ENCODE data around the gene SCN4B.

Gene SCN4B

GRCh38 chr11:118149493-118149892, 3.1 kb downstream of the SCN4B start:
- no peak for DNase-seq

DNA sequence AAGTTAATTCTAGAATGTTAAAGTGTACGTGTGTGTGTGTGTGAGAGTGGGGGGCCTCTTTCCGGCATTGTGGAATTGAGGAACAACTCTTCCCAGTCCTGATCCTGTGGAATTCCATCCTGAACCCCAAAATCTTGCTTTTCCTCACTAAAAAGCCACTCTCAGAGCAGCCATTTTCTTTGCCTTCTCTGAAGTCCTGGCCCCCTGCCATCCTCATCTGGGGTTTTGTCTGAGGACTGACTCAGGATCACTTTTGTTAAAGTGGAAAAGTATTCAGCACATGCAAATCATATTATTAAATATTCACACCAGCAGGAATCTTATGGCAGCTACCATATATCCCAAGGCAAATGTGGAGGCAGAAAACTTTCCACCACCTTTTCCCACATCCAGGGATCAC, 3.8 kb downstream of the SCN4B start:
- no peak for DNase-seq

GRCh38 chr11:118148240-118148639, 4.4 kb downstream of the SCN4B start:
- no peak for DNase-seq

DNA sequence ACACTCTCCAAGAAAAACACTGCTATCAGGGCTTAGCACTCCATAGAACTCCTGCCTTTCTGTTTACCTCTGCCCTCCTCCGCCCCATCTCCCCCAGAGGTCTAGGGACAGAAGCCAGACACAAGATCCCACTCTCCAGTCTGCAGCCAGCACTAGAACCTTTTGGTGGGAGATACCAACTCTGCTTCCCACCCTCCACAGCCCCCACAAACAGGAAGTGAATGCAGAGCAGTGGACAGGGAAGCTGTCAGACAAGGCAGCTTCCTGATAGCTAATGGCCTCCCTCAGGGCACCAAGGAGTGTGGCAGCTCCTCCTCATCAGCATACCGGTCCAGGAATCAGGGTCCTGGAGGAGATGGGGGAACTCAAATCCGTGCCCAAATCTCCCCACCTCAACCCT, 5.1 kb downstream of the SCN4B start:
- no peak for DNase-seq

DNA sequence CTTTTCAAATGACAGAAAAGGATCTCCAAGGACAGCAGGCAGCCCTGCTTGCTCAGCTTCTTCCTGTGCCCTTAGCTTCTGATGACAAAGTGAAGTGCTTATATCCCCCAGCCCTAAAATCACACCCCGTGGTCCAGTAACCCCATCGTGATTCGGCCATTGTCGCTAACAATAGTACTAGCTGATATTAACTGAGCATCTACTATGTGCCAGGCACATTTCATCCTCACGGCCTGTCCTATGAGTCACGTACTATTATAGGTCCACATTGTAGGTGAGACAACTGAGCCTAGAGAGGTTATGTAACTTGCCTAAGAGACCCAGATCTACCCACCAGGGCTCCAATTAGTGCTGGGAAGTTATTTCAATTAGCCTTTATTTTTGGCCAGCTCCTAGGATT, 6.1 kb downstream of the SCN4B start:
- DNase-seq: no peak

DNA sequence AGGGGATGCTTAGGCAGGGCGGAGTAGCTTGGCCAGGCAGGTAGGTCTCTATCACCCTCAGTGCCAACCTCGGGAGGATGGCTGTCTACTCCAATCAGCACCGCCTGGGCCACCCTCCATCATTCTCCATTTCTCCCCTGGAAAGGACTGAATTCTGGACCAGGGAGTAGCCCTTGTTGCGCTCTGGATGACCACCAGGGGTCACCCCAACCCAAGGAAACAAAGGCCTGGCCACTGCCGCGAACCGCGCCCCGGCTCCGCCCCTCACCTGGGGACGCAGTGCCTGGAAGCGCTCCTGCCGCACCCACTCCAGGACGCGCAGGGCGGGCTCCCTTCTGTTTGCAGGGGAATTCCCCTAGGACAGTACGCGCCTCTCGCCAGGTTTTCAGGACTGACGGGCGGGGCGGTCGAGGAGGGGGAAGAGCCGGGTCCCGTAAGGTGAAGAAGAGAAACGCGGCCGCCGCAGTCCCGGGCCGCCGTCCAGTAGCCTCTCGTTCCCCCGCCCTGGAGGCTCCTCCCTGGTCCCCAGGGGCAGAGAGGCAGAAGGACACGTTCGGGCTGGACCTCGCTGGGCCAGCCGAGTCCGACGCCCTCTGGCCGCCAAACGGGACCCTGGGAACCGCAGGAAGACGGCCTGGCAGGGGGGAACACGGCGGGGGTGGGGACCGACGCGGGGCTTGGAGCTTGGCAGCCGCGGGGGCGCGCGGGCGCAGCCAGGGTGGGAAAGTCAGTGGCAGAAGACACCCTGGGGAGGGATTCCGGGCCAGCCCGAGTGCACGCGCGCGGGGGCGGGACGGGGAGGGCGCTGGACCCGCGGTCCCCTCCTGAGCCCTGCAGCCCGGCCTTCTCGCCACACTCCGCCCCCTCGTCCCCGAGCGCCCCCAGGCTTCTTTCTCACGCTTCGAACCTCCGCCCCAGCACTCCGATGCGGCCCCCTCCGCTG, 7.1 kb downstream of the SCN4B start:
- peak; percentile 95 to 96 for DNase-seq

DNA sequence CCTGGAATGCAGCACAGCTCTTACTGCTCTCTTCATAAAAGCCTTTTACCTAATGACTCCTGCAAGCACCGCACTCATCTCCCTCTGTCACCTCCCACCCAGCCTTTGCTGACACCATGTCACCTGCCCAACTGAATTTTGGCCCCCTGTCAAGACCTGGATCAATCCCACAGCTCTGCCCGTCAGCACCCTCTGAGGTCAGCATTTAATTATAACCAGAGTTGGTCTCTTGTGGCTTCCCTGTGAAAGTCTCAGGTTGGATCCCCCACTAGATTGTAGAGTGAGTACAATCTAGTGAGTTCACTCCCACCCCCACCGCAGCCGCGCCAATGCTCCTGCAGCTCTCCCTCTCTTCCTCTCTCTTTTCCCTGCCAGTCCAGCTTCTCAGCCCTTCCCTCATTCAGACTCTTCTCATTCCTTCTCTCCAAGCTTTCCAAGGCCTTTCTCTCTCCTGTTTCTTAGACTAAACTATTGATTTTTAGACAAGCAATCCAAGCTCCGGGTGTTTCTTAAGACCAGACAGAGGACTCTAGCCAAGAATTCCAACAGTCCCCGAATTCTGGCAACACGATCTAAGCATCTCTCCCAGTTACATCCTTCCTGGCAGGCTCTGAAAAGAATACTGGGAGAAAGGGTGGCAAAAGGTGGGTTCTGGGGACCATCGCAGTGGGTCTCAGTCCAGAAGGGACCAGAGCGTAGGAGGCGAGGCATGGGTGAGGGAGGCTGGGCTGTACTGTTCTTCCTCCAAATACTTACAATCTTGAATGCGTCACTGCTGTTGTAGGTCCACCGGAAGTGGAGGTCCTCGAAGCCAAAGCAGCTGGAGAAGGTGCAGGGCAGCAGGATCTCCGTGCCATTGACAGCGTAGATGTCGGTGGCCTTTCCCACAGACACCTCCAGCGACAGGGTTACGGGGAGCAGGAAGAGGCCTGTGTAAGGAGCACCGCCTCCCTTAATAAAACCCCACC, 8.0 kb downstream of the SCN4B start:
- DNase-seq: no peak

- no peak for DNase-seq
These were observed 8.9 kb downstream of the SCN4B start for GRCh38 chr11:118143661-118144185.

DNA sequence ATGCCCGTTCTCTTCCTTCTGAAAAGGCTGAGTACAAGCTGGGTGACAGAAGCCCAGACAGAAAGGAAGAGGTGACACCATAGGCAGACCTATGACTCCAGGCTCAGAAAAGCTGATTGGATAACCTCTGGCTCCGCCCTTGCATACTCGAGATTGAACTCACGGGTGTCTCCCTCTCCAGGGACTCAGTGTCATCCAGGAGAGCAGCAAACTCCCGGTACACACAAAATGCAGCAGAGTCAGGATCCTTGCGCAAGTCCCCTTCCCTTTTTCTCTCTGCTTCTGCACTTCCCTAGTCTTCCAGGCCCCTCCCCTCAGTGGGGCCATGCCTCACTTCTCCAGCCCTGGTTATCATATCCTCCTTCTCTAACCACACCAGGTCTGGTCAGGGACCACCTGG, 9.8 kb downstream of the SCN4B start:
- no peak for DNase-seq

GRCh38 chr11:118142081-118142480, 10.5 kb downstream of the SCN4B start:
- no peak for DNase-seq

DNA sequence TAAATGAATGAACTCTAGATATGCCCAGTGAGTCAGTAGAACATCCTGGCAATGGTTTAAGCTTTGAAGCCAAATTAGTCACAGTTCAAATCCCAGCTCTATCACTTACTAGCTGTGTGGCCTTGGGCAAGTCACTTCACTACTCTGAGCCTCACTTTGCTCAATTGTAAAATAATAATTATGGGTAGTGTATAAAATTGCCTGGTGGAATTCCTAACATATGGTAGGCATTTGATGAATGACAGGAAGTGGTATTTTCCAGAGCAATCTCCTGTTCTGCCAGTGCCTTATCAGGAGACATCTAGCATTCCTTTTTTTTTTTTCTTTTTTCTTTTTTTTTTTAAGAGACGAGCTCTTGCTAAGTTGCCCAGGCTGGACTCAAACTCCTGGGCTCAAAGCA, 13.0 kb downstream of the SCN4B start:
- no peak for DNase-seq

GRCh38 chr11:118138839-118139420, 13.7 kb downstream of the SCN4B start:
- no peak for DNase-seq

GRCh38 chr11:118136801-118137200, 15.8 kb downstream of the SCN4B start:
- no peak for DNase-seq

GRCh38 chr11:118136341-118136740, 16.3 kb downstream of the SCN4B start:
- DNase-seq: no peak

DNA sequence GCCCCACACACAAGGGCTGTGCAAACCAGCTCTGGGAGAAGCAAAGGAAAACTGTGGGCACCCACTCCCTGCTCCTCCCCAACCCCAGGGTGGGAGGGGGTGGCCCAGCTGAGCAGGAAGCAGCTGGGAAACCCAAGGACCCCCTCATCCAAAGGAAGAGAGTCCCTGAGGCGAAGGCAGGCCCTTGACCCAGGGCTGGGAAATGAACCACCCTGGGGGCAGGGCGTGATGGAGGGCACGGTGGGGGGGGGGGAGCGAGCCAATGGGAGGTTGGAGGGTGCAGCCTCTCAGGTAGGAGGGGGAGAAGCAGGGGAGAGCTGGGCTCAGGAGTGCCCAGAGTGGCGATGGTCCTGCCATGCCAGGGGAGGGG, 16.8 kb downstream of the SCN4B start:
- no peak for DNase-seq

DNA sequence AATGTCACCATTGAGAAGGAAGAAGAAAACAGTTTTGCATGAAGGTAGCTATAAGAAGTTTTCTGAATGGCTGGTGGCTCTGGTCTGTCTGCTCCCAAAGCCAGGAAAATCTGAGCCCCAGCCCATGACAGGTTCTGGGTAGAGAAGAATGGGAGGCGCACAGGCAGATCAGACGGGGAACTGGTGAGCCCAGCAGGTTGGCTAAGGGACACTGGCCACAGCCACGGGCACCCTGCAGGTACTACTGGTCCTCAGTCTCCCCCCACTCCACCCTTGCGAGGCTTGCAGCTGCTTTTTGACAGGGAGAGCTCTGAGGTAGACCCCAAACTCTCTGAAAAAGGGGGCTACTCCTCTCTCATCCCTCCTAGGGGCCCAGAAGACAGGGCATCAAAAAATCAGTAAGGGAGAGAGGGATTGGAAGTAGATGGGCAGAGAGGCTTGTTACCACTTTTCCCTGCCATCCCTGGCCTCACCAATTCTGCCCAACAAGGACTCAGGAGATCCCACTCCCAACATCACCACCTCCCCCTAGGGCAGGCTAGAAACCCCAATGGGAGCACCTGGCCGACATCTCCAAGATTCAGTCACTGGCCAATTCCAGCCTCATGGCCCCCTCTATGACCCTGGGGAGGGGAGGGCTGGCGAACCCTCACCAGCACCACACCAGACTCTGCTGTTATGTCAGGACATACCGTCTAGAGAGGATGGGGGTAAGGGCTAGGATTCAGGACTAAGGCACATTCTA, 17.4 kb downstream of the SCN4B start:
- DNase-seq: no peak

DNA sequence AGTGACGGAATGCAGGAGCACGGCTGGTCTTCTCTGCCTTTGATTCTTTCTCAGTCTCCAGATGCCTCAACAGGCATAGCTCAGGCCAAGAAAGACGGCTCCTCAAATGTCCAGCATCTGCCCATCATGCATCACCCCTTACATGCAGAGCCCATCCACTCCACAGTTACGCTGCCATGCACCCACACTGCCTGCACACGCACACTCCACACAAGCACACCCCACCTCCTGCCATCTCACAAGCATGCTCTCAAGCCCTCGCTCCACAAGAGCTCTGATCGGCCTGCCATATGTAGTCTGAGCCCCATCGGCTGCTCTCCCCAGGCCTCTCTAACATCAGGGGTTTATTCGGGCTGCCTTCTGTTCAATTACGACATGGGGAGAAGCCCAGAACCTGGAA, 18.8 kb downstream of the SCN4B start:
- no peak for DNase-seq

- DNase-seq: no peak
These were observed 20.1 kb downstream of the SCN4B start for GRCh38 chr11:118132385-118133151.

GRCh38 chr11:118129471-118130172, 23.0 kb downstream of the SCN4B start:
- DNase-seq: no peak

DNA sequence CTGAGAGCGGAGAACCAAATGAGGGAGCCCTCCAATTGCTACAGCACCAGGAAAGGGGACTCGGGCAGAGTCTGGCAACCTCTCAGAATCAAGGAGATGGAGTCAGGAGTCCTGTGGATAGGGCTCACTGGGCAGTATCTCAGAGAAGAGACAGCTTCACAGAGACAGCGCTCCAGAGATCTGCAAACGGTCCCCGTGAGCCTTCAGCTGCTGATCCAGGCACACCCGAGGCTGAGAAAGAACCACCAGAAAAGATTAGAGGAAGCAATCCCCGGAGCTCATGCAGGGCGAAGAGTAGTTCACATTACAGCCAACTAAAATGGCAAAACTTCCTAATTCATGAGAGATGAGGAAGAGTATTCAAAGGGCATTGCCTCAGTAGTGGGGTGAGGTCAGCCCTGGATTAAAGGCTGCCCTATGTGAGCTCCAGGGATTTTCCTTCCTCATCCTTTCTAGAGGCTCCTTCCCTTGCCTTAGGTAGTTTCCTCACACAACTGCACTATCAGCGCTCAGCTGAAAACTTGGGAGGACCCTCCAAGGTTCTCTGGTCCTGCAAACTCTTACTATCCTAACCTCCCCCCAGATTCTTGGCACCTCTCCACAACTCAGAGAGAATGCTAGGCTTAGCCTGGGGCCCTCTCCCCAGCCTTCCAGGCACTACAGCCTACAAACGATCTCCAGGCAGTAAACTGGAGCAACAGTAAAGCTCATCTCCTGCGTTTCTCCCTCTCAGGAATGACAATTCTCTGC, 23.7 kb downstream of the SCN4B start:
- no peak for DNase-seq

Measured in activated CD4-positive, alpha-beta T cell treated with anti-CD3 and anti-CD28 coated beads, Interleukin-2, amount 50 U/mL, for 48 hours (primary cell).